HG02938 (cell line): Measurements from ENCODE around the gene ZIC4.

Experiments used
- ATAC-seq: cut with Tn5 transposase; IDR thresholded peaks from one replicate; pipeline ENCODE4 v1.9.1; 2021; ENCODE audit warnings: mild to moderate bottlenecking, moderate library complexity; ENCODE audit not compliant: unreplicated experiment

The ZIC4 gene

DNA sequence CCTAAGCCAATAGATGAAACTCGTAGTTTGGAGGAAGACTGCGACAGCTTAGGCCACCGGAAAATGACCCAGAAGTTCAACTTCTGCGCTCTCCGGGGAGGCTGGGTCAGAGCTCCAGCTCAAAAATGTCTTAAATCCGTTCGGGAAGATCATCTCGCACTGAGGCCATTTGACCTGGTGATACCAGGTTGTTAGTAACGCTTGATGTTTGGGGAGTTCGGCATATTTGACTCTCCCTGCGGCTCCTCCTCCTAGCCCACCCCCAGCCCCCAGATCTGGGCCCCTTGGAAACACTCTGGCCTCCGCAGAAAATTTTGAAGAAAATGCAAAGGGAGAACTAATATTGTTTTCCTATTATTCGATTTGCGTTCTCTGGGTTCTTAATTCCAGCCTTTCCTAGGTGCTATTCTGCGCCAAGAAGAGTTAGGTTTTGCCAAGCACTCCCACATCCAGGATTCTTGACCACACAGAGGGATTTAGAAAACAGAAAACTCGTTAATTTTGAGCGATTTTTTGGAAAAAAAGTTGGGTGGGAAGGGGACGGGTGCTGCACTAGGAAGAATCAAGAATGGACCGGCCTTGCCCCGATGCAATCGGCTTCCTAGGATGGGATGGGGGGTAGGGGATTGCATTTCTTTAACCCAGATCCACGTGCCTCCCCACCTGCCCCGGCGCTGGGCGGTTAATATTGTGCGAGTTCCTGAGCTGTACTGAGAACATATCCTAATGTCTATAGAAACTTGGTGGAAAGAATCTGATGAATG is 50.0 kb downstream of the ZIC4 start:
- ATAC-seq: no peak

DNA sequence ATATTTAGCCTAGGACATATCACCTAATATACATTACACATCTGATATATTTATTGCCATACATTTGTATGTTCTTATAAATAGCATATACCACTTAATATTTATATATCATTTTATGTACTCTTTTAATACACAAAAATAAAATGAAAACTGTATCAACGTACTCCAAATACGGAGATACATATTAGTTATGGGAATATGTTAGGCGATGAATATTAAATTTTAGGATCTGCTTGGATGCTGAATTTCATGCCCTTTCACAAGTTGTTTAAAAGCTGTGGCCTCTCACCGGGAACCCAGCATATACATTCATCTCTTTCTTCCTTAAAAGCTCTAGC is 50.6 kb downstream of the ZIC4 start:
- no peak for ATAC-seq

DNA sequence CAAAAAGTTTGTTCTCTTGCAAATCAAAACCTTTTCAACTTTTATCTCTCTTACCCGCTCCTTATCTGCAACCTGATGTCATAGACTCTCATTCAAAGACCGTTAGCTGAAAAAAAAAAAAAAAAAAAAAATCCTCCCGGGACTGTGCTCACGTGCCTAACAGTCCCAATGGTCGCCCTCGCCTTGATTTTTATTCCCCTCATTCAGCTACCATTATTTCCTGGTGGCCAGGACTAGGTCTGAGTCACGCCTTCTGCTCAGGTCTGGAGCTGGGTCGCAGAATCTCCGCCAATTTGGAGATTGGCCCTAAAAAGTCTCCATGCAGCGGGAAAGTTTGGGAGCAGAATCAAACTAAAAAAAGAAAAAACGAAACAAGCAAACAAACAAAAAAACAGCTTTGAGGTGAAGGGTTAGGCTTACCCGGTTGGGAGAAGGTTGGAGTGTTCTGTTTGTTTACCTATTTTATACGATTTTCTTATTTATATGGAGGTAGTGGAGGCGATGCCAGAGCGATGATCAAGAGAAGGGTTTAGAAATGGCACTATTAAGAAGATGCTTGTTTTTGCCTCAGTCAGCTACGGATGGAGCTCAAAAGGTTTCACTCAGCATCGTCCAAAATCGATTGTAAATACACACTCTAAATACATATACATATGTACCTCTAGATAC is 51.1 kb downstream of the ZIC4 start:
- no peak for ATAC-seq

DNA sequence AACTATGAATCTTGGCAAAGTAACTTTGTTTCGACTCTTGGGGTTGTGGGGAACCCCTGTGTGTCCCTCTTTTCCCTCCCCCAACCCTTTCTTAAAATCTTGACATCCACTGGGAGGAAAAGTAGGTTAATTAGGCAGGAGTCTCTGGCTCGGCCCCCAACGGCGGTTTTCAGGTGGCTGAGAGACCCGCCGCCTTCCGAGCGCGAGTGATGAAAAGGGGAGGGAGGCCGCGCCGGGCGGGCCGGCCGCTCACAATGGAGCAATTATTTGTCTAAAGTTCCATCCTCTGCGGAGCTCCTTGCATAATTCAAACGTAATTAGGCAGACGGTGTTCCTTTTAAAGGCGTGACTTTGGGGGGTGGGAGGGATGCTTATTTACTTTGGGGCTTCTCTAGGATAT is 51.7 kb downstream of the ZIC4 start:
- no peak for ATAC-seq

DNA sequence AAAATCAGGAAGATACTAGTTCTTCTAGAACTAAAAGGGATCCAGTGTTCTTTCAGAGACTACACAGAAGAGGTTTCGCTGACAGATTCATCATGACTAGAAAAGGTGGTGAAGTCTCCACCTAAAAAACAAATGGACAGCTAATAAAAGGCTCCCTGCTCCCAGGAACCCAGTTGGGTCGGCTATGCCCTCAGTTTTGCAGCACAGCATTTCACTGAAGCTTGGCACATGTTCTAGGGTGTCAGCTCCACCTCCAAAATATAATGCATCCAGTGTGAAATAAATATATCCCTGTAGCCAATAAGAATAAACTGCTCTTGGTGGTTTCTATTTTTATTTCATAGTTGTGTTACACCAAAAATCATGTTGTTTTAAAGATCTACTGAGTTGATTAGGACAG is 55.0 kb downstream of the ZIC4 start:
- ATAC-seq: no peak

DNA sequence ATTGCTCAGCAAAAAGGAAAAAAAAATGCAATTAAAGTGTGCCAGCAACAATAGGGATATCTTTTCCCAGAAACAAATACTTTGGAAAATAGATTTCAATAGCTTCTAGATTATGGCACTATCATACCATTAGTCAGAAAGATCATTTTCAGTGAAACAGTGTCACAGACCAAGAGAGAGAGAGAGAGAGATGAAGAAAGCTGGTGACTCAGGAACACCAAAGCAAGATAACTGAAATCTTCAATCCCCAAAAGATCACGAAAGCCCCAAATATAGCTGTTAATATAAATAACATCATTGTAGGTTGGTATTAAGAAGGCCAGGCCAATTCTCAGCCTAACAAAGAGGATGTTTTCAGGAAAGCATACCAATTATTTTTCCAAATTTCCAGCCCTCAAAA is 57.4 kb downstream of the ZIC4 start:
- no peak for ATAC-seq

DNA sequence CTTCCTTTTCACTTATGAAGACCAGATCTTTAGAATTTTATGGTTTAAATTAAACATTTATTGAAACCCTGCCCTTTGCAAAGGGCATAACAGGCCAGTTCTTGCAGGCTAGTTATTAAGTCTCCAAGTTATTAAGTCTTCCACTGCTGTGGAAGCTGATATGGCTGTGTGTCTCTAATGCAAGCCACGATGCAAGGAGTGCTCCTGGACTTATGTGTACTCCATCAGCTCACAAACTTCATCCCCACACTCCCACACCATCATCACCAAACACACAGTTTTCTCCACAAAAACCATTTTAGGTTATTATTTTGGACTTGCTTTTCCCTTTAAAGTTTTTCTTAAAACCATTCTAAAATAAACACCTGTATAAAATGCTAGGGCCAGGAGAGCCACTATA is 62.4 kb downstream of the ZIC4 start:
- no peak for ATAC-seq

DNA sequence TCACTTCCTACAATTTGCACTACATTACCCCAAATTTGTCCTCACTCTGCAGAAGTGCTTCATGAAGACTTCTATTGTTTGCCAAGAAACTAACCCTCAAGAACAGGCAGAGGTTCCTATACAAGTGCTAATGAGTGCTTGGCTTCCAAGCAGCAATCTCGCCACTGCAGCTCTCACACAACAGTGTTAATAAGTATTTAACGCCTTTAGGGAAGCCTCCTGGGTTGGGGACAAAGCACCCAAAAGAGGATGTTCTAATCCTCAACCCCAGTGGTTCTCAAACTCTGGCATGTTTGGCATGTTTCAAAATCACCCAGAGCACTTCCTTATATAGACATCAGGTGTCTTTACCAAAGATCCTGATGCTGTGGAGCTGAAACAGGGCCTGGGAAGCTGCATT is 64.6 kb downstream of the ZIC4 start:
- no peak for ATAC-seq

DNA sequence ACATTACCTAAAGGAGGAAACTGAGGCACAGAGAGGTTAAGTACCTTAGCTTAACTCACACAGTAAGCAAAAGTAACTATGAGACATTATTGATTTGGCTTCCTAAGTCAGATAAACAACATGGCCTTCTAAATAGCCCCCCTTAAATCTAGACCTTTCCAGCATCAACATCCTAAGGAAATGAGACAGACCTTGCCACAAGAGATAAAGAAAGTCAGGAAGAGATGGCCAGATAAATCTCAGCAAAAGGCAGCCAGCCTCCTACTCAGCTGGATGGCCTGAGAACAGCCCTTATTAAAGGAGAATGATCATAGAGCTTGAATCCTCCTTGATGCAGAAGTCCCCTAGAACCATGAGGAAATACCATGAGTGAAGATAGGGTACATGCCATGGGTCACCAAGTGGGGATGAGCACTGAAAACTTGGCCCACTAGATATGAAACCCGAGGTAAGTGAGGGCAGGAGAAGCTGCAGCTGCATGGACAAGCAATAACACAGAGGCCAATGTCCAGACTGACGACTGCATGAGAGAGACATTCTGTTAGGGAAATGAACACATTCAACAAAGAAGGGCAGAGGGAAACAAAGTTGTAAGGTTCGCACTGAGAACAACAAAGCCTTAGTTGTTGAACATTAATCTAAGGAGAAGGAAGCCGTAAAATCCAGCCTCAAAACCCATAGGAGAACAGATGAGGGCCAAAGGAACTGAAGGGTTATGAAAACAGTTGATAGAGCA is 69.6 kb downstream of the ZIC4 start:
- no peak for ATAC-seq
